Stimulated activated CD4-positive, alpha-beta T cell treated with anti-CD3 and anti-CD28 coated beads, Interleukin-1b, Interleukin-23, amount 100 ng/mL, for 4 hours (primary cell): Measurements from ENCODE around the gene USP34.
"Not testable (repeated sequence)": the region's sequence is repeated elsewhere in the genome, so short reads cannot be mapped to it uniquely, and the experiment has no call there.

Experiments used
- DNase-seq, 2 donors: peaks; one replicate each; pipeline ENCODE4 v3.0.0-alpha.2; 2020; ENCODE audit warnings: low read depth in 2 of 2

Gene USP34

GRCh38 chr2:61463769-61464475 lies 7.0 kb downstream of the USP34 start:
- DNase-seq, result no peak

DNA sequence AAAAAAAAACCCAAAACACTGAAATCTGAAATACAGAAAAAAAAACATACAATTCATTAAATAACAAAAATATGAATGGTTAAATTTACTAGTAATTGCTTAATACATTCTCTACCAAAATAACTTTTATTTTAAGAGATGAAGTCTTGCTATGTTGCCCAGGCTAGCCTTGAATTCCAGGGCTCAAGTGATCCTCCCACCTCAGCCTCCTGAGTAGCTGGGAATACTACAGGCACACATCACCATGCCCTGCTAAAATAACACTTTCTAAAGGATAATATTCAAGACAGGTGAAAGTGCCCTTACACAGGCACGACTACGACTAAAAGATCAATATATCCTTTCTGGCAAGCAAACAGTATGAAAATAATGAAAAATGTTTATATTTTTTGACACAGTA lies 9.5 kb downstream of the USP34 start:
- no peak for DNase-seq

DNA sequence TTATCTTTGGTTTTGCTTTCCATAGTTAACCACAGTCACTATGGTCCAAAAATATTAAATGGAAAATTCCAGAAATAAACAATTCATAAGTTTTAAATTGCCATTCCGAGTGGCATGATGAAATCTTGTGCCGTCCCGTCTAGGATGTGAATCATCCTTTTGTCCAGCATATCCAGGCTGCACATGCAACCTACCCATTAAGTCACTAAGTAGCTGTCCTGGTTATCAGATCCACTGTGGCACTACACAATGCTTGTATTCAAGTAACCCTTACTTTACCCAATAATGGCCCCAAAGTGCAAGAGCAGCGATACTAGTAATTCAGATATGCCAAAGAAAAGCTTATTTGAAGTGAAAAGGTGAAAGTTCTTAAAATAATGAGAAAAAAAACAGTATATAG lies 10.7 kb downstream of the USP34 start:
- DNase-seq, result no peak

- DNase-seq, result no peak
Observed at GRCh38 chr2:61456746-61457420, 14.0 kb downstream of the USP34 start.

DNA sequence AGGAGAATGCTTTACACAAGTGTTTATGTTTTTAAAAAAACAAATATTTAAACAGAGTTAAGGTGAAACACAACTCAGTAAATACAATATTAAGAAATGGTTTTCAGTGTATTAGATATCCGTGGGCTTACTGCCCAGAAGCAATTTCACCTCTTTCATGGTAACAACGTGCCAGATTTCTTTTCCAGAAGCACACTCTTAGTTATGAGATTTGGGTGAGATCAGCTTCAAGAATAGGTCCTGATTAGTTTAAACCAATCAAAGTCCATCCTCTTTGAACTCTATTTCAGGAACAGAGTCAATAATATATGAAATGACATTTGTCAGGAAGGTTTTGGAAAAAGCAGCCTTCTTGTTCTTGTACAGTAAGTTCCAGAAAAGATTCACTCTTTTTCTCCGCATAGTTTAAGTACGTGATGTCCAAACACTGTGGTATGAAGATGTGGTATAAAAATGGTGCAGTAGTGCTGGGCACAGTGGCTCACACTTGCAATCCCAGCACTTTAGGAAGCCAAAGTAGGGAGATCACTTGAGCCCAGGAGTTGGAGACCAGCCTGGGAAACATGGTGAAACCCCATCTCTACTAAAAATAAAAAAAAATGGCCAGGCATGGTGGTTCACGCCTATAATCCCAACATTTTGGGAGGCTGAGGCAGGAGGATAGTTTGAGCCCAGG lies 14.7 kb downstream of the USP34 start:
- no peak for DNase-seq

DNA sequence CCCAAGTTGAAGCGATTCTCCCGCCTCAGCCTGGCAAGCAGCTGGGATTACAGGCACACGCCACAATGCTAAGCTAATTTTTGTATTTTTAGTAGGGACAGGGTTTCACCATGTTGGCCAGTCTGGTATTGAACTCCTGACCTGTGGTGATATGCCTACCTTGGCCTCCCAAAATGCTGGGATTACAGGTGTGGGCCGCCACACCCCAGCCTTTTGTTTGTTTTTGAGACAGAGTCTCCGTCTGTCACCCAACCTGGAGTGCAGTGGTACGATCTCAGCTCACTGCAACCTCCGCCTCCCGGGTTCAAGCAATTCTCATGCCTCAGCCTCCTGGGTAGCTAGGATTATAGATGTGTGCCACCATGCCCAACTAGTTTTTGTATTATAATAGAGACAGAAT lies 15.9 kb downstream of the USP34 start:
- DNase-seq, result not testable (repeated sequence)

GRCh38 chr2:61454383-61454782 lies 16.5 kb downstream of the USP34 start:
- DNase-seq, result no peak

DNA sequence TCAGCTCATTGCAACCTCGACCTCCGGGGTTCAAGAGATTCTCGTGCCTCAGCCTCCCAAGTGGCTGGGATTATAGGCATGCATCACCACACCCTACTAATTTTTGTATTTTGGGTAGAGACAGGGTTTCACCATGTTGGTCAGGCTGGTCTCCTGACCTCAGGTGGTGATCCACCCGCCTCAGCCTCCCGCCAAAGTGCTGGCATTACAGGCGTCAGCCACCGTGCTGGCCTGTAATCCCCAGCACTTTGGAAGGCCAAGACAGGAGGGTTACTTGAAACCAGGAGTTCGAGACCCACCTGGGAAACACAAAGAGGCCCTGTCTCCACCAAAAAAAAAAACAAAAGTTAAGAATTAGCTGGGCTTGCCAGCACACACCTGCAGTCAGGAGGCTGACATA lies 18.5 kb downstream of the USP34 start:
- DNase-seq, result no peak

GRCh38 chr2:61451178-61451577 lies 19.7 kb downstream of the USP34 start:
- no peak for DNase-seq

DNA sequence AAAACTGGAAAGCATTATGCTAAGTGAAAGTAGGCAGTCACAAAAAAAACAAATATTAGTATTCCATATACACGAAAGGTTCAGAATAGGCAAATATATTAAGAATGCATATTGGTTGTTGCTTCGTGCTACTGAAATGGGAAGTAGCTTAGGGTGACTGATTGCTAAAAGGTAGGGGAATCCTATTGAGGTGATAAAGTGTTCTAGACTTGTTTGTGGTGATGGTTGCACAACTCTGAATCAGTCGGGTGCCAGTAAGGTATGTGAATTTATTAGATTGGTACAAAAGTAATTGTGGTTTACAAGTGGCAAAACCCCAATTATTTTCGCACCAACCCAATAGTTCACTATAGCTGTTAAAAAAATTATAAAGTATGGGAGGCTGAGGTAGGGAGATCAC lies 20.7 kb downstream of the USP34 start:
- no peak for DNase-seq

GRCh38 chr2:61448229-61448628 lies 22.7 kb downstream of the USP34 start:
- no peak for DNase-seq

- DNase-seq, result not testable (repeated sequence)
Observed at GRCh38 chr2:61446971-61447370, 23.9 kb downstream of the USP34 start.

GRCh38 chr2:61443342-61444041 lies 27.4 kb downstream of the USP34 start:
- DNase-seq, result no peak

- no peak for DNase-seq
Observed at GRCh38 chr2:61439241-61440002, 31.5 kb downstream of the USP34 start.

DNA sequence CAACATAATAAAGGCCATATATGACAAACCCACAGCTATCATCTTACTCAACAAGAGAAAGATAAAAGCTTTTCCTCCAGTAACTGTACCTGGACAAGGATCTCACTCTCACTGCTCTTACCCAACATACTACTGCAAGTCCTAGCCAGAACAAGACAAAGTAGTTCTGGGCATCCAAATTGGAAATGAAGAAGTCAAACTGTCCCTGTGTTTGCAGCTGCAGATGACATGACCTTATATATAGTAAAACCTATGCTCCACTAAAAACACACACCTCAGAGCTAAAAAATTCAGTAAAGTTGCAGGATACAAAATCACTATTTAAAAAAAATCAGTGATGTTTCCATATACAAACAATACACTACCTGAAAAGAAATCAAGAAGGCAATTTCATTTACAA lies 32.2 kb downstream of the USP34 start:
- DNase-seq, result no peak

GRCh38 chr2:61437170-61437569 lies 33.7 kb downstream of the USP34 start:
- DNase-seq, result no peak

DNA sequence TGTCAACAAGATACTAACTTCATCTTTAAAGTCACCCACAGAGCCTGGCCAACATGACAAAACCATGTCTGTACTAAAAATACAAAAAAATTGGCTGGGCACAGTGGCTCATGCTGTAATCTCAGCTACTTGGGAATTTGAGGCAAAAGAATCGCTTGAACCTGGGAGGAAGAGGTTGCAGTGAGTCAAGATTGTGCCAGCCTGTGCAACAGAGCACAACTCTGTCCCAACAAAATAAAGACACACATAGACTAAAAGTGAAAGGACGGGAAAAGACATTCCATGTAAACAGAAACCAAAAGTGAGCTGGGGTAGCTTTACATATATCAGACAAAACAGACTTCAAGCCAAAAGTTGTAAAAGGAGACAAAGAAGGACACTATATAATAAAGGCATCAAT lies 34.8 kb downstream of the USP34 start:
- no peak for DNase-seq

DNA sequence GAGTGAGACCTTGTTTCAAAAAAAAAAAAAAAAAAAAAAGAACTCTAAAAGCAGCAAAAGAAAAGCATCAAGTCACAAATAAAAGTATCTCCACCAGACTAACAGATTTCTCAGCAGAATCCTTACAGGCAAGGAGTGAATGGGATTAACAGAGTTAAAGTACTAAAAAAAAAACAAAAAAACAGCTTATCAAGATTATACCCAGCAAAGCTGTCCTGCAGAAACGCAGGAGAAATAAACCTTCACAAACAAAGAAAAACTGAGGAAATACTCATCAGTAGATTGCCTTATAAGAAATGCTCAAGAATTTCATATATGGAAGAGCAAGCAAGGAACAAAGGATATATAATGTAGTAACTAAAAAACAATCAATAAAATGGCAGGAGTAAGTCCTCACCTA lies 35.6 kb downstream of the USP34 start:
- DNase-seq, result no peak

DNA sequence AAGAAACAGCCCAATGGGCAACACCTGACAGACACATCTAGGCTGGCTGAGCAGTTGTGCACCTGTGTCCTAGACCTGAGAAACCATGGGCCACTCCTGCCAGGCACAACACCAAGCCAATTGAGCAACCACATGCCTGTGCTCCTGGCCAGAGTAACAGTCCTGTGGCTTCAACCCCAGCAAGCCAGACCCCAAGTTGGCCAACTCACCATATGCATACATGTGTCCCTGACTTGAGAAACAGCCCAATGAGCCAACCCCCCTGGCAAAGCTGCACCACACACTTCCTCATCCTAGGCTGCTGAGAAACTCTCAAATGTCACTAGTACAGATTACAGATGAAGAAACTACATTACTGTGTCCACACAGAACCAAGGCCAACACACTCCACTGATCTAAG lies 36.6 kb downstream of the USP34 start:
- DNase-seq, result no peak

DNA sequence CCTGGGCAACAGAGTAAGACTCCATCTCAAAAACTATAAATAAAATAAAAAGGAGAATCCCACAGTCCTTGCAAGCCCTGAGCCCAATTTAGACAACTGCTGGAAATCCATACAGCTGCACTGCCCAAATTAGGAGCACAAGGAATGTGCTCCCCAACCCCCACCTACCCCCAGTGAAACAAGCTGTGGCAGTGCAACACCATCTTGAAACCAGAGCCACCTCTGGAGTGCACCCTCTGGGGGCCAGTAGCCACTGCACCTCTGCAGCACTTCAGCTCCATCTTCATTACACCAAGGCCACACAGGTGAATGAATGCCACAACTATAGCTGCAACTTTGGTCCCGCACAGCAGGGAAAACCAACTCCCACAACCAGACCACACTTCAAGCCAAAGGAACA lies 37.3 kb downstream of the USP34 start:
- no peak for DNase-seq

DNA sequence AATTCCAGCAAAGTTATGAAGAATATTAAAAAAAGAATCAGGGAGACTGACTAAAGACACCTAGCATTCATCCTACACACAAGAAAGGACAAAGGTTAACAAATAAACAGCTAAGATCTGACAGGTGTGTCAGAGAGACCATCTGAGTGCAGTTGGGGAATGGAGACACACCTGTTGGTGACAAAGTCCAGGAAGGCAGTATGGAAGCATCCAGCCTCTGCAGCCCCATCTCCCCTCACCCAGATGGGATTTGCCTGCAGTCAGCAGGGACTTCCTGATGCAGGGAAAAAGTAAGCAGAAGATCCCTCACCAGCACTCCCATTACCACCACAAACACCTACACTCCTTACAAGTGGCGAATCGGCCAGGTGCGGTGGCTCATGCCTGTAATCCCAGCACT lies 37.9 kb downstream of the USP34 start:
- no peak for DNase-seq

- DNase-seq, result no peak
Observed at GRCh38 chr2:61431345-61431744, 39.5 kb downstream of the USP34 start.
